Progenitor cell of endocrine pancreas (in vitro differentiated cells): Measurements from ENCODE around the gene CIC. TPM values are rescaled to one million over a fixed set of nuclear protein-coding genes. Genes with fewer than 3 reads are reported as not detected.

Source experiments
- DNase-seq: peaks from one replicate; pipeline ENCODE4 v3.0.0; 2021; ENCODE audit warnings: low spot score; ENCODE audit not compliant: unreplicated experiment
- H3K27ac Mint-ChIP-seq: 2 replicates; pipeline ENCODE4 v1.8.0; 2021; ENCODE audit warnings: mild to moderate bottlenecking, moderate library complexity, mixed read lengths
- H3K27me3 Mint-ChIP-seq: 2 replicates; pipeline ENCODE4 v1.8.0; 2021; ENCODE audit warnings: mixed read lengths
- H3K36me3 Mint-ChIP-seq: 2 replicates; pipeline ENCODE4 v1.8.0; 2022; ENCODE audit warnings: mixed read lengths; ENCODE audit not compliant: insufficient read depth
- H3K4me1 Mint-ChIP-seq: 2 replicates; pipeline ENCODE4 v1.8.0; 2021; ENCODE audit warnings: low read depth, mixed read lengths
- H3K4me3 Mint-ChIP-seq: 2 replicates; pipeline ENCODE4 v1.8.0; 2021; ENCODE audit warnings: low read depth, mild to moderate bottlenecking, moderate library complexity, mixed read lengths
- H3K9me3 Mint-ChIP-seq: 2 replicates; pipeline ENCODE4 v1.8.0; 2021; ENCODE audit warnings: low read depth, mixed read lengths
- total RNA-seq: library from RNA; stranded (reverse); gene quantifications from 2 replicates; pipeline ENCODE4 v1.2.1, GENCODE V29; 2021
- TF ChIP-seq, protein P1 (sequence below): fragments of 200-600 bp; sonication (generic); IDR thresholded peaks from one replicate; pipeline ENCODE4 v1.5.0; 2021; ENCODE audit warnings: antibody characterized with exemption, mild to moderate bottlenecking; ENCODE audit not compliant: unreplicated experiment

CIC gene
- total RNA-seq, 1 donor from 2014 or later, result 86.0 TPM

DNA sequence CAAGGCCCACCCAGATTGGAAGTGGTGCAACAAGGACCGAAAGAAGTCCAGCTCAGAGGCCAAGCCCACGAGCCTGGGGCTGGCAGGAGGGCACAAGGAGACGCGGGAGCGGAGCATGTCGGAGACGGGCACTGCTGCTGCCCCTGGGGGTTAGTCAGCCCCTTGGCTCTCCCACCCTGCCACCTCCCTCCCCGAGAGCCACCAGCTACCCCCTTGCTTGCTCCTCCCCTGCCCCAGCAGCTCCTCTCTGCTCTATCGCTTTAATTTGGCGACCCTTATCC, 18.7 kb downstream of the CIC start:
- no peak overlapping the region for H3K4me3 Mint-ChIP-seq

DNA sequence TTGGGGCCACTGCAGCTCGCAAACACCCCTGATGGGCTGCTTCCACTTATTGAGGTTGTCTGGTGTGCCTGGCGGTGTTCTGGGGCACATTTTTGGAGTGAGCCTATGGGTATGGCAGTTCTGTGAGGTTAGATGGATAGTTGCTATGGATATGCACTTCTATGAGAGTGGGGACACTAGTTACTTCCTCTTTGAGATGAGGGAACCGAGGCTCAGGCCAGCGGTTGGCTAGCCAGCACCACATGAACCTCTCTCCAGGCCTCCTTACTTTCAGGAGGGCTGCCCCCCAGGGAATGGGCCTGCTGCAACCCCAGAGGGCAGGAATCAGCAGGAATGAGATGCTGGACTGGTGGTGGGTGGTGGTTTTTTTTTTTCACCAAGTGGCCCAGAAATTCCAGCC, 19.3 kb downstream of the CIC start:
- TF ChIP-seq, protein P1, sequence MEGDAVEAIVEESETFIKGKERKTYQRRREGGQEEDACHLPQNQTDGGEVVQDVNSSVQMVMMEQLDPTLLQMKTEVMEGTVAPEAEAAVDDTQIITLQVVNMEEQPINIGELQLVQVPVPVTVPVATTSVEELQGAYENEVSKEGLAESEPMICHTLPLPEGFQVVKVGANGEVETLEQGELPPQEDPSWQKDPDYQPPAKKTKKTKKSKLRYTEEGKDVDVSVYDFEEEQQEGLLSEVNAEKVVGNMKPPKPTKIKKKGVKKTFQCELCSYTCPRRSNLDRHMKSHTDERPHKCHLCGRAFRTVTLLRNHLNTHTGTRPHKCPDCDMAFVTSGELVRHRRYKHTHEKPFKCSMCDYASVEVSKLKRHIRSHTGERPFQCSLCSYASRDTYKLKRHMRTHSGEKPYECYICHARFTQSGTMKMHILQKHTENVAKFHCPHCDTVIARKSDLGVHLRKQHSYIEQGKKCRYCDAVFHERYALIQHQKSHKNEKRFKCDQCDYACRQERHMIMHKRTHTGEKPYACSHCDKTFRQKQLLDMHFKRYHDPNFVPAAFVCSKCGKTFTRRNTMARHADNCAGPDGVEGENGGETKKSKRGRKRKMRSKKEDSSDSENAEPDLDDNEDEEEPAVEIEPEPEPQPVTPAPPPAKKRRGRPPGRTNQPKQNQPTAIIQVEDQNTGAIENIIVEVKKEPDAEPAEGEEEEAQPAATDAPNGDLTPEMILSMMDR, result no peak
- peaks cover 14% of the 10 kb centered on the region for H3K4me1 Mint-ChIP-seq
- H3K9me3 Mint-ChIP-seq, result no peaks in the 10 kb centered on the region
- H3K4me3 Mint-ChIP-seq, result no peak overlapping the region
- H3K27ac Mint-ChIP-seq, result no peak overlapping the region
- peaks cover 9% of the 10 kb centered on the region for H3K36me3 Mint-ChIP-seq
- DNase-seq, result no peak
- no peaks in the 10 kb centered on the region for H3K27me3 Mint-ChIP-seq

More for the DNA sequence above, 18.7 kb downstream of the CIC start:
- H3K9me3 Mint-ChIP-seq, result no peaks in the 10 kb centered on the region
- TF ChIP-seq, protein P1, result no peak
- DNase-seq, result no peak
- no peaks in the 10 kb centered on the region for H3K27me3 Mint-ChIP-seq
- peaks cover 7% of the 10 kb centered on the region for H3K36me3 Mint-ChIP-seq
- peaks cover 14% of the 10 kb centered on the region for H3K4me1 Mint-ChIP-seq
- H3K27ac Mint-ChIP-seq, result no peak overlapping the region

DNA sequence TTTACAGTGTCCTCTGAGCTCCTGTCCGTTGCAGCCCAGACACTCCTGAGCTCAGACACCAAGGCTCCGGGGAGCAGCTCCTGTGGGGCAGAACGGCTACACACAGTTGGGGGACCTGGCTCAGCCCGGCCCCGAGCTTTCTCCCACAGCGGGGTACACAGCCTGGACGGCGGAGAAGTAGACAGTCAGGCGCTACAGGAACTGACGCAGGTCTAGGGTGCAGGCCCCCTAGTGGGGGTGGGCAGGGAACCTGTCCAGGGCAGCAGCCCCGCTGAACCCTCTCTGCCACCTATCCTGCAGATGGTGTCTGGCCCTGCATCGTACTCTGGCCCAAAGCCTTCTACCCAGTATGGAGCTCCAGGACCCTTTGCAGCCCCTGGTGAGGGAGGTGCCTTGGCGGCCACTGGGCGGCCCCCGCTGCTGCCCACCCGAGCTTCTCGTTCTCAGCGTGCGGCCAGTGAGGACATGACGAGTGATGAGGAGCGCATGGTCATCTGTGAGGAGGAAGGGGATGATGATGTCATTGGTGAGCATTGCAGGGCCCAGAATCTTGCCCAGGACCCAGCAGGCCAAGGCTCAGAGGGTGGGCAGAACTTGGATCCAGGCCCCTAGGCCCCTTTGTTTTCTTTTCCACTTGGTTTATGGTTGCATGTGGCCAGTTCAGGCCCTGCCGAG, 20.0 kb downstream of the CIC start:
- H3K9me3 Mint-ChIP-seq, result no peaks in the 10 kb centered on the region
- no peak overlapping the region for H3K4me3 Mint-ChIP-seq
- TF ChIP-seq, protein P1, result no peak
- H3K4me1 Mint-ChIP-seq, result peaks cover 14% of the 10 kb centered on the region
- no peak overlapping the region for H3K27ac Mint-ChIP-seq
- no peaks in the 10 kb centered on the region for H3K27me3 Mint-ChIP-seq
- H3K36me3 Mint-ChIP-seq, result peaks cover 12% of the 10 kb centered on the region
- DNase-seq, result no peak

DNA sequence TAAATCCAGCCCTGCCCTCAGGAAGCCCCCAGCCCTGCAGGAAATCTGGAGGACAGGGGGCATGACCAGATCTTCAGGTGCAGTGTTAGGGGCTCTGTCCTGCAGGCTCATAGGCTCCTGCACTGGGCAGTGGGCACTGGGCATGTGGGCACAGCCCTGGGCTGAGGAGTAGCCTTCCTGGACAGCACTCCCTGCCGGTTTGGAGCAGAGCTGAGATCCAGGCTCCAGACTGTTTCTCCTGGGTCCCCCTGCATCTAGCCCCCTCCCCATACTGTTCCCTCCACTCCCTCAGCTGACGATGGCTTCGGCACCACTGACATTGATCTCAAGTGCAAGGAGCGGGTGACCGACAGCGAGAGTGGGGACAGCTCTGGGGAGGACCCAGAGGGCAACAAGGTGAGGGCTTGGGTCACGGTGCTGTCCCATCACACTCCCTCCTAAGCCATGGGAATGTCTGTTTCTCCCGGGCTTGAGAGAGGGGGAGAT, 20.5 kb downstream of the CIC start:
- Mint-ChIP-seq H3K9me3 (no peaks in the 10 kb centered on the region), H3K4me3 (no peak overlapping the region), H3K36me3 (peaks cover 12% of the 10 kb centered on the region), H3K27me3 (no peaks in the 10 kb centered on the region), H3K4me1 (peaks cover 14% of the 10 kb centered on the region), H3K27ac (no peak overlapping the region)
- no peak for DNase-seq
- TF ChIP-seq, protein P1, result no peak

DNA sequence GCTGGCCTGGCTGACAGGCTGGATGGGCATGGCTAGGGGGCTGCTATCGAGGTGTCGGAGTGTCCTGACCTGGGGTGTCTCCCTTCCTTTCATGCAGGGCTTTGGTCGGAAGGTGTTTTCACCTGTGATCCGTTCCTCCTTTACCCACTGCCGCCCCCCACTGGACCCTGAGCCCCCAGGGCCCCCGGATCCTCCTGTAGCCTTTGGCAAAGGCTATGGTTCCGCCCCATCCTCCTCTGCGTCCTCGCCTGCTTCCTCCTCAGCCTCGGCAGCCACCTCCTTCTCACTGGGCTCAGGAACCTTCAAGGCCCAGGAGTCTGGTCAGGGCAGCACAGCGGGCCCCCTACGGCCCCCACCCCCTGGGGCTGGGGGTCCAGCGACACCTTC, 21.1 kb downstream of the CIC start:
- DNase-seq, result no peak
- no peak overlapping the region for H3K27ac Mint-ChIP-seq

More for the DNA sequence above, 21.1 kb downstream of the CIC start:
- Mint-ChIP-seq H3K27me3 (no peaks in the 10 kb centered on the region), H3K9me3 (no peaks in the 10 kb centered on the region), H3K4me1 (peaks cover 9% of the 10 kb centered on the region), H3K36me3 (peaks cover 12% of the 10 kb centered on the region), H3K4me3 (no peak overlapping the region)
- TF ChIP-seq, protein P1, result no peak
